Measurements from ENCODE around the gene OR2L3. TPM values are rescaled to one million over a fixed set of nuclear protein-coding genes. Genes with fewer than 3 reads are reported as not detected.

Gene OR2L3
- total RNA-seq, 2 donors from 2014 or later: not detected

DNA sequence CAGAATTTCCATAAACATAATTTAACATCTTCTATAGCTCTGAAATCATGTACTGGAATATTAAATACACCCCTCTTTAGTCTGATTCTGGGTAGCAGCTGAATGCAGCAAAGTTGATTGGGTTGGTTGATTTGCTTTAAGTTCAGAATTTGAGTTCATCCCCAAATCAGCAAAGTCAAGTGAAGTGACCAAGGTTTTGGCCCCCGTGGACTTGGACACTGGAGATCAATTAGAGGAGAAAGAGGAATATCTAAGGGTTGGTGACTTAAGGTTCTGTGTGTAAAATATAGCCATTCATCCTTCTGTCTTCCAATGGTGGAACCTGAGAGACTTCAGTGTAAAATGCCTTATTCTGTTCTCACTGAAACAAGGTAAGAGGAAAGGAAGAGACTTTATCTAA, 48.2 kb downstream of the OR2L3 start, which contains the start of gene OR2L13:
Gene OR2L13 (plus strand): TSS at position 301 of the 400 bp plus-strand sequence. CDS start 4,192 bp downstream, outside the sequence.
- no peak for ATAC-seq
- Mint-ChIP-seq H3K27ac (no peak within 1 kb of the TSS), H3K27me3 (no peaks in the 10 kb centered on the region), H3K4me1 (ENCODE audit: low read depth in 2 of 2) (no peaks in the 10 kb centered on the region), H3K36me3 (no peaks in the 10 kb centered on the region), H3K4me3 (no peak within 1 kb of the TSS), H3K9me3 (peaks cover 25% of the 10 kb centered on the region)
- no peak for DNase-seq (ENCODE audit: low spot score)

DNA sequence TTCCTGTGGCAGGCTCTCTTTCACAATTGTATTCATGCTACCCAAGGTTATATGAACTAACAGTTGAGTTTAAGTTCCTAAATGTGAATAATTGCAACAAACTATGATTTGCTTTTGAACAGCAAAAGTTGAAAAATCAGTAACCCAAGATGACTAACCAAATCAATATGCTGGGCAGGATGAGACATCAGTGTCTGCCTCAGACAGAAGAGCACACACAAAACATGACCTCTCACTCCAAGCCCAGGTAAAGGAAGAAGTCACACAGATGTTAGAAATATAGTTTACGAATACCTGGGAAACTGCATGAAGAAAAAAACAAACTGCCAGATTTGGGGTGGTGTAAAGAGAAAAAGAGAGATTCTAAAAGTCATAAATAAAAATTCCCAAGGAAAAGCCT, 51.9 kb downstream of the OR2L3 start:
- Mint-ChIP-seq H3K36me3 (no peaks in the 10 kb centered on the region), H3K4me1 (ENCODE audit: low read depth in 2 of 2) (no peaks in the 10 kb centered on the region), H3K27me3 (no peaks in the 10 kb centered on the region), H3K27ac (no peak overlapping the region), H3K9me3 (peaks cover 18% of the 10 kb centered on the region), H3K4me3 (no peak overlapping the region)
- DNase-seq (ENCODE audit: low spot score): no peak
- ATAC-seq: no peak

DNA sequence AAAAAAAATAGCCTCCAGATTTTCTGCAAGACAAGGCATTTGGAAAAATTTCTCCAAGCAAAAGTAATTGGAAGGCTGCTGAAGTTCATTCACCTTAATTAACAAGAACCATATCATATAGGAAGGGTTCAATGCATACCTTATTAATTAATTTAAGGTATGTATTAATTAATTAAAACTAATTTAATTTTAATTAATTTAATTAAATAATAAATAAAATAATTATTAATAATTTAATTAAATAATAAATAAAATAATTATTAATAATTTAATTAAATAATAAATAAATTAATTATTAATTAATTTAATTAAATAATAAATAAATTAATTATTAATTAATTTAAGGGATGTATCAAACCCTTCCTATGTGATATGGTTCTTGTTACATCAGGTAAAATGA, 56.2 kb downstream of the OR2L3 start:
- ATAC-seq: no peak

DNA sequence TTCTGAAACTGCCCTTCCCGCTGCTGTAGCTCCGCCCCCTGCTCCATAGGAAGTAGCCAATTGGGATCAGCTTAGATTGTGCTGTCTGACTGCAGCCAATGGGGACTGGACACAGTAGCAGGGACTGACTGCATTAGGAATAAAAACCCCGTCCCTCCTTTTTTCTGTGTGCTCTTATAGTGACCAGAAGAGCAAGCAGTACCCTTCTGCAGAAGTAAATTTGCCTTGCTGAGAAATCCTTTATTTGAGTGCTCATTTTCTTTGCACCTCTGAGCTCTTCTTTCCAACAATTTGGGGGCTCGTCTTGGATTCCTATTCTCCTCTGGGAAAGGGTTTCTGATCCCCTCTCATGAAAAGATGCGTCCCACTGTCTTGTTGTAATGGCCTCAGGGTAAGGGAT, 64.5 kb downstream of the OR2L3 start:
- peaks cover 33% of the 10 kb centered on the region for H3K9me3 Mint-ChIP-seq
- no peak overlapping the region for H3K4me3 Mint-ChIP-seq
- H3K27ac Mint-ChIP-seq: no peak overlapping the region
- H3K36me3 Mint-ChIP-seq: peaks cover 20% of the 10 kb centered on the region
- no peak for DNase-seq (ENCODE audit: low spot score)
- H3K27me3 Mint-ChIP-seq: no peaks in the 10 kb centered on the region
- no peak for ATAC-seq
- H3K4me1 Mint-ChIP-seq (ENCODE audit: low read depth in 2 of 2): no peaks in the 10 kb centered on the region

More for the DNA sequence above, 56.2 kb downstream of the OR2L3 start:
- H3K9me3 Mint-ChIP-seq: peaks cover 17% of the 10 kb centered on the region
- no peaks in the 10 kb centered on the region for H3K4me1 Mint-ChIP-seq (ENCODE audit: low read depth in 2 of 2)
- H3K36me3 Mint-ChIP-seq: no peaks in the 10 kb centered on the region
- no peak for DNase-seq (ENCODE audit: low spot score)
- no peak overlapping the region for H3K27ac Mint-ChIP-seq
- H3K4me3 Mint-ChIP-seq: no peak overlapping the region
- H3K27me3 Mint-ChIP-seq: no peaks in the 10 kb centered on the region

Other genes with a start within 250 kb of the OR2L3 start
- not detected for gene OR14A16, start 222.7 kb upstream of the OR2L3 start, total RNA-seq
- not detected for gene OR11L1, start 204.9 kb upstream of the OR2L3 start, total RNA-seq
- gene TRIM58, start 189.6 kb upstream of the OR2L3 start, total RNA-seq: under 1 TPM; 0.39 to 0.50 TPM
- under 1 TPM; 0.31 to 0.47 TPM for gene OR2W3, start 151.2 kb upstream of the OR2L3 start, total RNA-seq
- gene OR2T8, start 126.6 kb upstream of the OR2L3 start, total RNA-seq: not detected
- gene OR2AJ1, start 121.9 kb upstream of the OR2L3 start, total RNA-seq: not detected
- gene OR2L8, start 98.0 kb upstream of the OR2L3 start, total RNA-seq: under 1 TPM in 1 of 2 donors, not detected in 1; 0.47 TPM
- not detected for gene OR2AK2, start 81.6 kb upstream of the OR2L3 start, total RNA-seq
- not detected for gene OR2L5, start 33.2 kb upstream of the OR2L3 start, total RNA-seq
- under 1 TPM; 0.12 to 0.17 TPM for gene OR2L2, start 16.8 kb upstream of the OR2L3 start, total RNA-seq
- gene OR2L13, start 48.3 kb downstream of the OR2L3 start, total RNA-seq: not detected
- not detected for gene OR2M5, start 98.3 kb downstream of the OR2L3 start, total RNA-seq
- not detected for gene OR2M2, start 128.0 kb downstream of the OR2L3 start, total RNA-seq
- gene OR2M3, start 150.4 kb downstream of the OR2L3 start, total RNA-seq: not detected
- not detected for gene OR2M4, start 184.6 kb downstream of the OR2L3 start, total RNA-seq
- not detected for gene OR2T33, start 231.1 kb downstream of the OR2L3 start, total RNA-seq

Measured in natural killer cell treated with Interleukin-12 subunit alpha and Interleukin-12 subunit beta and Interleukin-15 and Interleukin-18, amount 100 ng/mL, for 72 hours (primary cell).